Measurements from ENCODE around the gene IMMP2L. TPM values are rescaled to one million over a fixed set of nuclear protein-coding genes. Genes with fewer than 3 reads are reported as not detected.
A peak's percentile ranks its signal among the peaks of the same experiment; 100 is the strongest.

Gene IMMP2L
- total RNA-seq, 1 donor: 19.9 TPM

DNA sequence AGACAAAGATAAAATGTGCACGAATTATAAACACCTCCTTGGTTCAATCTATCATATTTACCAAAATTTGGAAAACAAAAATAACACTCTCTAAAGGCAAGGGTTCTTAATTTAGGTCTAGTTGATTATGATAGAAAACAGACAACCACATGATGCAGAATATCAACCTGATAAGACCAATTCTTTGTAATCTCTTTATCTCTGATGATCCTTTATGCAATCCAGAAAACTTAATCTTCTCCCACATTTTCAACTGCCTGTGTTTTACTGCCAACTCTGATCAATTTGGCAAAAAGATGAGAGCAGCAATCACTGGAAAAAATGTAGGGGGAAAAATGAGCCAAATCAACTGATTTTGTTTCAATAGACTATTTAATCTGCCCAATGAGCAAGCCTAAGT, 322.9 kb downstream of the IMMP2L start:
- DNase-seq (ENCODE audit: insufficient read length, low spot score, missing footprints): no peak
- Histone ChIP-seq H3K27me3 (ENCODE audit: insufficient read depth, low read length) (no peaks in the 10 kb centered on the region), H4K20me1 (ENCODE audit: insufficient read depth, low read length) (no peaks in the 10 kb centered on the region), H3K27ac (ENCODE audit: low read depth, low read length) (no peak overlapping the region), H3K4me1 (ENCODE audit: insufficient read depth, low read length) (peaks cover 9% of the 10 kb centered on the region), H3K36me3 (ENCODE audit: insufficient read depth, low read length) (no peaks in the 10 kb centered on the region), H3K9me3 (ENCODE audit: low read depth, low read length) (no peaks in the 10 kb centered on the region), H3K79me2 (ENCODE audit: insufficient read depth, low read length) (no peaks in the 10 kb centered on the region), H2AFZ (ENCODE audit: low read length) (peak overlapping the region; percentile 76), H3K4me2 (ENCODE audit: insufficient read depth, low read length) (peak overlapping the region; percentile 78), H3K4me3 (ENCODE audit: insufficient read depth, low read length) (peak overlapping the region; percentile 66)
- TF ChIP-seq, protein P1, sequence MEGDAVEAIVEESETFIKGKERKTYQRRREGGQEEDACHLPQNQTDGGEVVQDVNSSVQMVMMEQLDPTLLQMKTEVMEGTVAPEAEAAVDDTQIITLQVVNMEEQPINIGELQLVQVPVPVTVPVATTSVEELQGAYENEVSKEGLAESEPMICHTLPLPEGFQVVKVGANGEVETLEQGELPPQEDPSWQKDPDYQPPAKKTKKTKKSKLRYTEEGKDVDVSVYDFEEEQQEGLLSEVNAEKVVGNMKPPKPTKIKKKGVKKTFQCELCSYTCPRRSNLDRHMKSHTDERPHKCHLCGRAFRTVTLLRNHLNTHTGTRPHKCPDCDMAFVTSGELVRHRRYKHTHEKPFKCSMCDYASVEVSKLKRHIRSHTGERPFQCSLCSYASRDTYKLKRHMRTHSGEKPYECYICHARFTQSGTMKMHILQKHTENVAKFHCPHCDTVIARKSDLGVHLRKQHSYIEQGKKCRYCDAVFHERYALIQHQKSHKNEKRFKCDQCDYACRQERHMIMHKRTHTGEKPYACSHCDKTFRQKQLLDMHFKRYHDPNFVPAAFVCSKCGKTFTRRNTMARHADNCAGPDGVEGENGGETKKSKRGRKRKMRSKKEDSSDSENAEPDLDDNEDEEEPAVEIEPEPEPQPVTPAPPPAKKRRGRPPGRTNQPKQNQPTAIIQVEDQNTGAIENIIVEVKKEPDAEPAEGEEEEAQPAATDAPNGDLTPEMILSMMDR (IDR thresholded peaks at IDR 0.05; ENCODE audit: extremely low read depth, low read depth, low read length): no peak

DNA sequence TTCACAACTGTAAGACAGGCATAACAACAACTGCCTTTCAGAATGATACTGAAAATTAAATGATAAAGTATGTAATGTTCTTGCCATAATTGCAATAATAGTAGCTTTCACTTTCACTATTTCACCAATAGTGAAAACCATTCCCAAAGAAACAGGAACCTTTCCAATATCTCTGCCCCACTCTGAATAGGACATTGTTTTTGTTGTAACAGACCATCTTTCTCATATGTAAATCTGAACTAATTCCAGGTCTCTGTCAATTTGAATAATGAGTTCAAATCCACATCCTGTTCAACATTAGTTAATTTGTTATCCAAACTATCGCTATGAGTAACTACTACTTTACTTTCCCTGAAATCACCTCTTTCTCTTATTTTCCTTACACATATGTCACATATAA, 323.4 kb downstream of the IMMP2L start:
- peak overlapping the region; percentile 25 for H3K27ac ChIP-seq (ENCODE audit: low read depth, low read length)
- H3K79me2 ChIP-seq (ENCODE audit: insufficient read depth, low read length): no peaks in the 10 kb centered on the region
- no peaks in the 10 kb centered on the region for H3K36me3 ChIP-seq (ENCODE audit: insufficient read depth, low read length)
- H3K9me3 ChIP-seq (ENCODE audit: low read depth, low read length): no peaks in the 10 kb centered on the region
- TF ChIP-seq, protein P1 (IDR thresholded peaks at IDR 0.05; ENCODE audit: extremely low read depth, low read depth, low read length): no peak
- peak overlapping the region; percentile 76 for H2AFZ ChIP-seq (ENCODE audit: low read length)
- no peaks in the 10 kb centered on the region for H4K20me1 ChIP-seq (ENCODE audit: insufficient read depth, low read length)
- peaks cover 9% of the 10 kb centered on the region for H3K4me1 ChIP-seq (ENCODE audit: insufficient read depth, low read length)
- H3K4me3 ChIP-seq (ENCODE audit: insufficient read depth, low read length): peak overlapping the region; percentile 66
- no peak for DNase-seq (ENCODE audit: insufficient read length, low spot score, missing footprints)
- peak overlapping the region; percentile 78 for H3K4me2 ChIP-seq (ENCODE audit: insufficient read depth, low read length)
- no peaks in the 10 kb centered on the region for H3K27me3 ChIP-seq (ENCODE audit: insufficient read depth, low read length)

DNA sequence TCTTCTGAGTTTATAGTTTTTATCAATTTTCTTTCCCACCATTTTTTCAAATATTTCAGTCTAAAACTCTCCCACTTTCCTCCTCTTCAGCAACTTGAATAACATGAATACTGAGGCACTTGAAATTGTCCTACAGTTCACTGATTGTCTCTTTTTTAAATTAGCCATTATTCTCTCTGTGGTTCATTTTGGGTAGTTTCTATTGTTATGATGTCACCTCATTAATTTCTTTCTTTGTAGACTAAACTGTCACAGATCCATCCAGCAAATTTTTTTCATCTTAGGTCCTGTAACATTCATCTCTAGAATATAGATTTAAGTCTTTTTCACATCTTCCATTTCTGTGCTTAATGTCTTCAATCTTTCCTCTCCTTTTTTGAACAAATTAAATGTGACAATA, 326.6 kb downstream of the IMMP2L start:
- H3K27me3 ChIP-seq (ENCODE audit: insufficient read depth, low read length): no peaks in the 10 kb centered on the region
- H3K4me3 ChIP-seq (ENCODE audit: insufficient read depth, low read length): no peak overlapping the region
- TF ChIP-seq, protein P1 (IDR thresholded peaks at IDR 0.05; ENCODE audit: extremely low read depth, low read depth, low read length): no peak
- H2AFZ ChIP-seq (ENCODE audit: low read length): no peak overlapping the region
- H3K36me3 ChIP-seq (ENCODE audit: insufficient read depth, low read length): no peaks in the 10 kb centered on the region
- no peak for DNase-seq (ENCODE audit: insufficient read length, low spot score, missing footprints)
- H3K4me1 ChIP-seq (ENCODE audit: insufficient read depth, low read length): peaks cover 19% of the 10 kb centered on the region
- no peak overlapping the region for H3K27ac ChIP-seq (ENCODE audit: low read depth, low read length)
- no peaks in the 10 kb centered on the region for H3K79me2 ChIP-seq (ENCODE audit: insufficient read depth, low read length)
- no peaks in the 10 kb centered on the region for H3K9me3 ChIP-seq (ENCODE audit: low read depth, low read length)
- no peak overlapping the region for H3K4me2 ChIP-seq (ENCODE audit: insufficient read depth, low read length)
- H4K20me1 ChIP-seq (ENCODE audit: insufficient read depth, low read length): no peaks in the 10 kb centered on the region

DNA sequence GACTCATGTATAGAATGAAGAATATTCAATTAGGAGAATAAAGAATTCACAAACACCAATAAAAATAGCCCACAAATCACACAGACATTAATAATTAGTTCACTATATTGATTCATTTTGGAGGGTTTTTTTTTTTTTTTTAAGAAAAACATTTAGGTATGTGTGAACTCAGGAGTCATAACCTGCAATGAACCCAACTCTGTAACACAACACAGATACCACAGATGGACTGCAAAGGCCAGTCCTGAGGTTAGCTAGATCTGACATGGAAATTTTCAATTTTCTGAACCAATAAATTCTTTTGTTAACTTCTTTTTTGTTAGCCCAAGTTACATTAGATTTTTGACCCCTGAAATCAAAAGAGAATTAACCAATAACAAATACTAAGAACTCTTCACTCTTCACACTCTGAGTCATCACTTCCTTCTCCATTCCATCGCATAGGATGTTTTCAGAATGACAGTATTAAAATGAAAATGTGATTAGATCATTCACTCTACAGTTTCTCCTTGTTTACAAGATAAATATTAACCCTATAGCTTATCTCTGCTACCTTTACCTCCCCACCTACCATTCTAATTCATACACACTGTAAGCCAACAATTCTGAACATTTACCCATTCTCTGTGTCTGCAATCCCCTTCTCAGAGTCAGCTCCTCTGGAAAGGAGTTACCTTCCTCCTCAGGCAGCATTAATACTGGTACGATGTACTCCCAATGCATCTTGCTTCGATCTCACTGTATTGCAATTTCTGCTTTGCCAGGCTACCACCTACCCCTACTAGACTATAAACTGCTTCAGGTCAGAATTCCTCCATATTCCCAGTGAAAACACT, 329.8 kb downstream of the IMMP2L start:
- H3K4me2 ChIP-seq (ENCODE audit: insufficient read depth, low read length): peak overlapping the region; percentile 53
- DNase-seq (ENCODE audit: insufficient read length, low spot score, missing footprints): no peak
- TF ChIP-seq, protein P1 (IDR thresholded peaks at IDR 0.05; ENCODE audit: extremely low read depth, low read depth, low read length): no peak
- no peak overlapping the region for H3K4me3 ChIP-seq (ENCODE audit: insufficient read depth, low read length)
- H3K9me3 ChIP-seq (ENCODE audit: low read depth, low read length): no peaks in the 10 kb centered on the region
- peaks cover 10% of the 10 kb centered on the region for H3K4me1 ChIP-seq (ENCODE audit: insufficient read depth, low read length)
- peak overlapping the region; percentile 34 for H3K27ac ChIP-seq (ENCODE audit: low read depth, low read length)
- peak overlapping the region; percentile 22 for H2AFZ ChIP-seq (ENCODE audit: low read length)
- no peaks in the 10 kb centered on the region for H3K27me3 ChIP-seq (ENCODE audit: insufficient read depth, low read length)
- H3K36me3 ChIP-seq (ENCODE audit: insufficient read depth, low read length): no peaks in the 10 kb centered on the region
- no peaks in the 10 kb centered on the region for H4K20me1 ChIP-seq (ENCODE audit: insufficient read depth, low read length)
- no peaks in the 10 kb centered on the region for H3K79me2 ChIP-seq (ENCODE audit: insufficient read depth, low read length)

Data from osteoblast (primary cell).